Calu3 (cell line): ENCODE results near the gene CASS4. TPM values are rescaled to one million over a fixed set of nuclear protein-coding genes. Genes with fewer than 3 reads are reported as not detected.

Experiments
- BruUV-seq: library from RNA; stranded (reverse); fragments of 400-500 nt; replicated peaks from 2 replicates; lab custom pipeline; 2021; lab: Mats Ljungman, UMichigan
- CTCF ChIA-PET: fragments of 300-600 bp; sonication (Branson Sonifier 250); formaldehyde crosslinking; loops from one replicate; lab custom pipeline; 2022; ENCODE audit warnings: antibody characterized with exemption; lab: Charles Lee
- DNase-seq: peaks from one replicate; pipeline ENCODE4 v3.0.0; 2022
- H3K27ac Mint-ChIP-seq: one replicate; pipeline ENCODE4 v1.8.0; 2022; ENCODE audit warnings: mixed read lengths; ENCODE audit not compliant: unreplicated experiment
- H3K27me3 Mint-ChIP-seq: one replicate; pipeline ENCODE4 v1.8.0; 2022; ENCODE audit warnings: mixed read lengths; ENCODE audit not compliant: unreplicated experiment
- H3K36me3 Mint-ChIP-seq: one replicate; pipeline ENCODE4 v1.8.0; 2022; ENCODE audit warnings: mild to moderate bottlenecking, moderate library complexity, mixed read lengths; ENCODE audit not compliant: insufficient read depth, unreplicated experiment
- H3K4me1 Mint-ChIP-seq: one replicate; pipeline ENCODE4 v1.8.0; 2022; ENCODE audit warnings: mild to moderate bottlenecking, low read depth, mixed read lengths; ENCODE audit not compliant: unreplicated experiment
- H3K4me3 Mint-ChIP-seq: one replicate; pipeline ENCODE4 v1.8.0; 2022; ENCODE audit warnings: mild to moderate bottlenecking, low read depth, moderate library complexity, mixed read lengths; ENCODE audit not compliant: unreplicated experiment
- H3K9me3 Mint-ChIP-seq: one replicate; pipeline ENCODE4 v1.8.0; 2022; ENCODE audit warnings: low read depth, mixed read lengths; ENCODE audit not compliant: unreplicated experiment
- intact Hi-C: fragments of 100-400 bp; cut with micrococcal nuclease; formaldehyde crosslinking; loops from one replicate; pipeline ENCODE4 v1.10.0; 2022; ENCODE audit not compliant: unreplicated experiment
- total RNA-seq: library from RNA; stranded (reverse); gene quantifications from 2 replicates; pipeline ENCODE4 v1.2.3, GENCODE V29; 2022
- TF ChIP-seq, protein P1 (sequence below): fragments of 200-600 bp; IDR thresholded peaks from one replicate; pipeline ENCODE4 v1.8.0; 2022; ENCODE audit warnings: antibody characterized with exemption; ENCODE audit not compliant: unreplicated experiment

CASS4 gene
- total RNA-seq, 1 experiment from 2014 or later: 0.24 TPM

DNA sequence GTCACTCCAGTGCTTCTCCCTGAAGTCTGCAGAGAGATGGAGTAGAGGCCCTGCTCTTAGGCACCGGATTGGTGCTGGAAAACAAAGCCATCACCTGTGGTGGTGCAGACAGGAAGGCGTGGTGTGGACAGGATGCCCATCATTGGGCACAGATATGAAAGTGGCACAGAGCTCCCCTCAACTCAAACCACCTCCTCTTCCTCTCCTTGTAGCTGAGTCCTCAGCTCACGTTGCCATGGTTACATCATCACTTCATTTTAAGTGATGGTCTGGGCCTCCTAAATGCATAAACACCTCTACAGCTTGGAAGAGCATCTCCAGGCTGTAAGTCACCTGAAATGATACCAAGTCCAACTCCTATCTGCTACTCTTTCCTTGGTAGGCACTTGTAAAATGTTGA is 48.4 kb downstream of the CASS4 start:
- H3K4me3 Mint-ChIP-seq: no peak overlapping the region
- BruUV-seq: no TSS peak
- H3K9me3 Mint-ChIP-seq: no peaks in the 10 kb centered on the region
- intact Hi-C loops: no loop called here
- DNase-seq: no peak
- H3K27me3 Mint-ChIP-seq: peaks cover 20% of the 10 kb centered on the region
- TF ChIP-seq, protein P1, sequence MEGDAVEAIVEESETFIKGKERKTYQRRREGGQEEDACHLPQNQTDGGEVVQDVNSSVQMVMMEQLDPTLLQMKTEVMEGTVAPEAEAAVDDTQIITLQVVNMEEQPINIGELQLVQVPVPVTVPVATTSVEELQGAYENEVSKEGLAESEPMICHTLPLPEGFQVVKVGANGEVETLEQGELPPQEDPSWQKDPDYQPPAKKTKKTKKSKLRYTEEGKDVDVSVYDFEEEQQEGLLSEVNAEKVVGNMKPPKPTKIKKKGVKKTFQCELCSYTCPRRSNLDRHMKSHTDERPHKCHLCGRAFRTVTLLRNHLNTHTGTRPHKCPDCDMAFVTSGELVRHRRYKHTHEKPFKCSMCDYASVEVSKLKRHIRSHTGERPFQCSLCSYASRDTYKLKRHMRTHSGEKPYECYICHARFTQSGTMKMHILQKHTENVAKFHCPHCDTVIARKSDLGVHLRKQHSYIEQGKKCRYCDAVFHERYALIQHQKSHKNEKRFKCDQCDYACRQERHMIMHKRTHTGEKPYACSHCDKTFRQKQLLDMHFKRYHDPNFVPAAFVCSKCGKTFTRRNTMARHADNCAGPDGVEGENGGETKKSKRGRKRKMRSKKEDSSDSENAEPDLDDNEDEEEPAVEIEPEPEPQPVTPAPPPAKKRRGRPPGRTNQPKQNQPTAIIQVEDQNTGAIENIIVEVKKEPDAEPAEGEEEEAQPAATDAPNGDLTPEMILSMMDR: no peak
- no peaks in the 10 kb centered on the region for H3K4me1 Mint-ChIP-seq
- CTCF ChIA-PET: interaction anchor here (1.1 kb wide), 1 partner anchor 68 kb away, joined by 3 read pairs; the partner anchor contains the start of genes AURKA and CSTF1
- H3K36me3 Mint-ChIP-seq: no peaks in the 10 kb centered on the region
- H3K27ac Mint-ChIP-seq: no peak overlapping the region

DNA sequence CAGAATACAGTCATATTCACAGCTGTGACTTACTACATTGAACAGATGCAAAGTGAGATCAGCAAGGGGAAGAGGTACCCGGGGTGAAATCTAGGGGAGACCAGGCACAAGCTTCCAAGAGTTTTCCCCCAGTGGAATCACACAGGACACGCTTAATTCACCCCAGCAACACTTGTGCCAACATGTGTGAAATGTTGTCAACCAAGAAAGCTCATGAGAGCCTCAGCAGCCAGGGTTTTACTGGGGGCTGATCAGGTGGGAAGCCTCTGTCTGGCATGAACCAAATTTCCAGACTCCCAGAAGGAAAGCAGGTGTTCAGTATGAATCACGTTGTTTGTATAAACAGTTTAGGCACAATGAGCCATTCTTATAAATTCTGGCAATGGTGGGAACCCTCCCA is 49.5 kb downstream of the CASS4 start:
- CTCF ChIA-PET: no interaction called here
- no TSS peak for BruUV-seq
- H3K9me3 Mint-ChIP-seq: no peaks in the 10 kb centered on the region

DNA sequence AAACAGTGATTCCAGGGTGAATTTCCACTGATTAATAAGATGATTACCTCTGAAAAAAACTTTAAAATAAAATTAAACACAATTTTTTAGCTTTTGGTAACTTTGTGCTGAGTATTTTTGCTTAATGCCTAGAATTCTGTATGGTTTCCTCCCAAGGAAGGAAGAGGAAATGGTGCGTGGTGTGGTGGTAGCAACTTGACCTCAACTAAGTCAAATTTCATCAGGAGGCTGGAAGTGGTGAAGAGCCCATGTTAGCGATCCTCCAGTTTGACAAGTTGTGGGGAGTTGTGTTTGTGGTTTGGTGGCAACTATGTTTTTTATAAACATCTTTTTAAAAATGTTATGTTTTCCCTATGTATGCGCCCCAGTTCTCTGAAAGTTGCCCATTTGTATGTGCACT is 51.4 kb downstream of the CASS4 start:
- intact Hi-C loops: no loop called here
- Mint-ChIP-seq H3K36me3 (peaks cover 7% of the 10 kb centered on the region), H3K4me3 (no peak overlapping the region), H3K9me3 (no peaks in the 10 kb centered on the region), H3K4me1 (no peaks in the 10 kb centered on the region), H3K27me3 (peaks cover 16% of the 10 kb centered on the region), H3K27ac (no peak overlapping the region)
- CTCF ChIA-PET: interaction anchor here (0.6 to 0.7 kb wide), 2 partner anchors 17 to 297 kb away, joined by 3 to 10 read pairs; no protein-coding TSS in a partner anchor
- BruUV-seq: no TSS peak
- no peak for DNase-seq
- TF ChIP-seq, protein P1: no peak

More for the DNA sequence above, 49.5 kb downstream of the CASS4 start:
- Mint-ChIP-seq H3K27me3 (peaks cover 20% of the 10 kb centered on the region), H3K4me1 (no peaks in the 10 kb centered on the region), H3K4me3 (no peak overlapping the region), H3K36me3 (no peaks in the 10 kb centered on the region), H3K27ac (no peak overlapping the region)
- DNase-seq: no peak
- TF ChIP-seq, protein P1: no peak
- intact Hi-C loops: no loop called here

DNA sequence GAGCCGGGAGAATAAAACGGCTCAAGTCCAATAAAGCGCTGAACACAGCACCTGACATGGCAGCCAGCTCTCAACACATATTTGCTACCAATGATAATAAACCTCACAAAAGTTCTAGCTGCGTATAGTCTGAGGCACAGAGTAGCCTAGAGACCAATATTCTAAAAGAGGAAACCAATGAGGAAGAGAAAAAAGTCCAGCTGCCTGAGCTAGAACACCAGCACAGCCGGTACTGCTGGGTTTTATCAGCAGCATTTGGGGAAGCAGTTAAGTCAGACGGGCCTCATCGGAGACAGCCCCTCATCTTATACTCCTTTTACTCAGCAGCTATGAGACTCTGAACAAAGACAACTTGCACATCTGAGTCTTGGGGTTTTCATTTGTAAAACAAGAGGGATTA is 53.9 kb downstream of the CASS4 start:
- intact Hi-C loops: loop anchor here (5.0 kb wide), 1 partner anchor 64 kb away; no protein-coding TSS in a partner anchor
- peaks cover 12% of the 10 kb centered on the region for H3K4me1 Mint-ChIP-seq
- no peaks in the 10 kb centered on the region for H3K9me3 Mint-ChIP-seq
- TF ChIP-seq, protein P1: no peak
- H3K4me3 Mint-ChIP-seq: no peak overlapping the region
- H3K27ac Mint-ChIP-seq: no peak overlapping the region
- CTCF ChIA-PET: no interaction called here
- H3K27me3 Mint-ChIP-seq: no peaks in the 10 kb centered on the region
- BruUV-seq: no TSS peak
- H3K36me3 Mint-ChIP-seq: peaks cover 16% of the 10 kb centered on the region
- no peak for DNase-seq
